A549 (cell line): Measurements from ENCODE around the gene STOX1. TPM values are rescaled to one million over a fixed set of nuclear protein-coding genes. Genes with fewer than 3 reads are reported as not detected.
A peak's percentile ranks its signal among the peaks of the same experiment; 100 is the strongest.
"Not testable (repeated sequence)": the region's sequence is repeated elsewhere in the genome, so short reads cannot be mapped to it uniquely, and the experiment has no call there.

Experiments used
- ATAC-seq, 2 experiments: fragments of 200-7000 bp in 1 of 2; fragments of >200 bp in 1 of 2; cut with Nextera tagmentation in 1 of 2; cut with Tn5 transposase in 1 of 2; 3 replicates each; pipeline versions ENCODE4 v1.8.0 to v1.9.1; 2018 to 2020; ENCODE audit warnings: mild to moderate bottlenecking in 1 of 2, moderate library complexity in 1 of 2
- CTCF ChIA-PET: fragments of 300-600 bp; sonication (Branson Sonifier 250); formaldehyde crosslinking; extraction: SDS; loops from one replicate; lab custom pipeline; 2021; ENCODE audit warnings: antibody characterized with exemption, inconsistent platforms; lab: Yijun Ruan, JAX
- POLR2A ChIA-PET: fragments of 350-600 bp; formaldehyde crosslinking; extraction: SDS; loops from one replicate; lab custom pipeline; 2021; ENCODE audit warnings: antibody characterized with exemption, inconsistent platforms; lab: Yijun Ruan, JAX
- DNase-seq, 2 experiments: peaks; one replicate each; pipeline versions ENCODE4 v3.0.0 to v3.0.0-alpha.2; 2011 to 2016; ENCODE audit warnings: low read depth in 1 of 2, low spot score in 1 of 2
- FAIRE-seq: peaks from 2 replicates; lab custom pipeline; 2011; peaks lifted over from hg19 to GRCh38; lab: Jason Lieb, UNC
- H3K27ac ChIP-seq, 2 experiments: fragments of >200 bp; sonication (Bioruptor Twin); formaldehyde crosslinking; 3 replicates each; pipeline ENCODE4 v1.5.1; 2016 to 2017
- H3K4me1 ChIP-seq: fragments of >200 bp; sonication (Bioruptor Twin); formaldehyde crosslinking; 3 replicates; pipeline ENCODE4 v1.6.1; 2016
- H3K4me2 ChIP-seq: fragments of >200 bp; sonication (Bioruptor Twin); formaldehyde crosslinking; 3 replicates; pipeline ENCODE4 v1.6.1; 2016
- H3K4me3 ChIP-seq: fragments of >200 bp; sonication (Bioruptor Twin); formaldehyde crosslinking; 3 replicates; pipeline ENCODE4 v1.5.1; 2016
- H3K9me3 ChIP-seq: fragments of >200 bp; sonication (Bioruptor Twin); formaldehyde crosslinking; 3 replicates; pipeline ENCODE4 v1.6.1; 2016
- CEBPB ChIP-seq, 2 experiments: fragments of >200 bp in 1 of 2; sonication (Bioruptor Twin) in 1 of 2; formaldehyde crosslinking in 1 of 2; IDR thresholded peaks; 2 replicates each; pipeline ENCODE4 v1.6.1; 2012 to 2016
- FOSL2 ChIP-seq, 2 experiments: fragments of 450-650 bp in 1 of 2; fragments of >200 bp in 1 of 2; sonication (Bioruptor Twin) in 1 of 2; formaldehyde crosslinking; IDR thresholded peaks; 2 replicates each; pipeline versions ENCODE4 v1.5.0 to v1.6.1; 2016 to 2020; ENCODE audit warnings: mild to moderate bottlenecking in 1 of 2, moderate library complexity in 1 of 2
- FOXS1 ChIP-seq: fragments of 250-450 bp; sonication (Bioruptor Pico); IDR thresholded peaks from 2 replicates; pipeline ENCODE4 v1.5.0; 2020; ENCODE audit warnings: mild to moderate bottlenecking, moderate library complexity
- HDAC2 ChIP-seq: fragments of 200-600 bp; sonication (generic); IDR thresholded peaks from 2 replicates; pipeline ENCODE4 v1.6.1; 2016
- POLR2A ChIP-seq: IDR thresholded peaks from 2 replicates; pipeline ENCODE4 v1.6.1; 2012; ENCODE audit warnings: mild to moderate bottlenecking, low read length
- RAD21 ChIP-seq, 2 experiments: fragments of >200 bp in 1 of 2; sonication (Bioruptor Twin) in 1 of 2; formaldehyde crosslinking in 1 of 2; IDR thresholded peaks in 1 of 2; conservative IDR thresholded peaks in 1 of 2; 2 replicates in 1 of 2; 3 replicates in 1 of 2; pipeline ENCODE4 v1.6.1; 2012 to 2018; ENCODE audit warnings: inconsistent platforms in 1 of 2
- SMC3 ChIP-seq: fragments of >200 bp; sonication (Bioruptor Twin); formaldehyde crosslinking; IDR thresholded peaks from 3 replicates; pipeline ENCODE4 v1.6.1; 2018; ENCODE audit warnings: inconsistent platforms
- ZC3H11A ChIP-seq: fragments of 450-650 bp; IDR thresholded peaks from 2 replicates; pipeline ENCODE4 v1.6.1; 2014; ENCODE audit warnings: antibody characterized with exemption, mild to moderate bottlenecking
- WGBS: methylation state at CpG from one replicate; pipeline ENCODE4 v1.1.6; 2017; ENCODE audit errors: missing lambda C conversion rate; 5-methylcytosine and 5-hydroxymethylcytosine counted together
- polyA plus RNA-seq, 4 experiments: library from polyadenylated mRNA; depleted of rRNA in 3 of 4; stranded (reverse); fragments of >200 nt; fragmentation: RNase III in 1 of 4; extraction: RNeasy Plus Mini Kit Qiagen cat#74134 plus additional on column Dnase treatment in 1 of 4; gene quantifications; 2 replicates in 3 of 4; 3 replicates in 1 of 4; pipeline ENCODE4 v1.2.3, GENCODE V29; 2011 to 2017
- small RNA-seq, 6 experiments: library from RNA; depleted of rRNA; stranded (forward); fragments of <200 nt; gene quantifications; one replicate each; pipeline ENCODE3, GENCODE V24; 2012

STOX1 gene
- polyA plus RNA-seq, 2 of the 4 experiments (the other 2 are of a cell fraction) = 0.94 to 1.6 TPM

GRCh38 chr10:68938884-68939283 is 111.6 kb downstream of the STOX1 start:
- ATAC-seq (no peak), DNase-seq (no peak), FAIRE-seq (no peak)
- no peak overlapping the region for H3K27ac ChIP-seq
- peaks cover 9% of the 10 kb centered on the region; the same call in 2 of the 3 replicates for H3K4me1 ChIP-seq
- WGBS = 90% methylated on average over 2 of the region's 2 CpGs
- 0 out of 3 replicates have a peak overlapping the region, but pooled peaks have one; percentile 24 for H3K4me2 ChIP-seq
- no peak for TF ChIP-seq POLR2A
- no peak for TF ChIP-seq ZC3H11A
- no peak for TF ChIP-seq FOSL2 (IDR thresholded peaks at IDR 0.05)
- TF ChIP-seq FOSL2 (CRISPR knock-in tag; IDR thresholded peaks at IDR 0.05) = no peak
- no peak for TF ChIP-seq FOXS1
- no peak for TF ChIP-seq HDAC2
- no peak for TF ChIP-seq SMC3
- TF ChIP-seq CEBPB (IDR thresholded peaks at IDR 0.05) = no peak
- no peak for TF ChIP-seq RAD21 (conservative IDR thresholded peaks at IDR 0.05 in 1 of 2, IDR thresholded peaks at IDR 0.05 in 1 of 2)
- POLR2A ChIA-PET = no interaction called here
- no peak overlapping the region for H3K4me3 ChIP-seq
- H3K9me3 ChIP-seq = no peaks in the 10 kb centered on the region
- CTCF ChIA-PET = interaction anchor here (1.4 to 1.9 kb wide), 2 partner anchors 10 to 17 kb away, joined by 5 read pairs; partner anchors contain the start of gene DDX21

- FAIRE-seq, POLR2A ChIA-PET, H3K4me1 ChIP-seq, H3K27ac ChIP-seq, ATAC-seq, H3K4me3 ChIP-seq, DNase-seq, H3K4me2 ChIP-seq, H3K9me3 ChIP-seq: not testable (repeated sequence)
- CTCF ChIA-PET = interaction anchor here (1.0 to 1.6 kb wide), 2 partner anchors 11 to 534 kb away, joined by 3 read pairs; partner anchors contain the start of gene RUFY2
These were observed 113.6 kb downstream of the STOX1 start for GRCh38 chr10:68940917-68941316.

Small RNA genes within 50 kb of the gene (small RNA-seq; reads per million reads assigned to genes)
- gene RNU6-571P = 0 reads per million in 6 experiments
- gene RNU6-697P = 0 reads per million in 6 experiments

Other genes starting within 250 kb of the STOX1 start
- 98.8 and 99.2 TPM in 2 replicates for gene CCAR1, start 106.3 kb upstream of the STOX1 start, polyA plus RNA-seq (2011; rRNA removed)
- 103 to 108 TPM (median 107 TPM) in 3 replicates for gene CCAR1, start 106.3 kb upstream of the STOX1 start, polyA plus RNA-seq (2017; fragmentation: RNase III; extraction: RNeasy Plus Mini Kit Qiagen cat#74134 plus additional on column Dnase treatment)
- gene DDX50, start 73.8 kb downstream of the STOX1 start, polyA plus RNA-seq (2011; rRNA removed) = 50.7 and 64.6 TPM in 2 replicates
- 35.1 to 36.1 TPM (median 35.6 TPM) in 3 replicates for gene DDX50, start 73.8 kb downstream of the STOX1 start, polyA plus RNA-seq (2017; fragmentation: RNase III; extraction: RNeasy Plus Mini Kit Qiagen cat#74134 plus additional on column Dnase treatment)
- gene DDX21, start 128.6 kb downstream of the STOX1 start, polyA plus RNA-seq (2011; rRNA removed) = 142 and 218 TPM in 2 replicates
- gene DDX21, start 128.6 kb downstream of the STOX1 start, polyA plus RNA-seq (2017; fragmentation: RNase III; extraction: RNeasy Plus Mini Kit Qiagen cat#74134 plus additional on column Dnase treatment) = 113 to 137 TPM (median 113 TPM) in 3 replicates
- 43.7 and 53.8 TPM in 2 replicates for gene KIFBP, start 161.3 kb downstream of the STOX1 start, polyA plus RNA-seq (2011; rRNA removed)
- gene KIFBP, start 161.3 kb downstream of the STOX1 start, polyA plus RNA-seq (2017; fragmentation: RNase III; extraction: RNeasy Plus Mini Kit Qiagen cat#74134 plus additional on column Dnase treatment) = 35.2 to 36.1 TPM (median 35.4 TPM) in 3 replicates